Measurements from ENCODE around the gene MIA3.

Gene MIA3

DNA sequence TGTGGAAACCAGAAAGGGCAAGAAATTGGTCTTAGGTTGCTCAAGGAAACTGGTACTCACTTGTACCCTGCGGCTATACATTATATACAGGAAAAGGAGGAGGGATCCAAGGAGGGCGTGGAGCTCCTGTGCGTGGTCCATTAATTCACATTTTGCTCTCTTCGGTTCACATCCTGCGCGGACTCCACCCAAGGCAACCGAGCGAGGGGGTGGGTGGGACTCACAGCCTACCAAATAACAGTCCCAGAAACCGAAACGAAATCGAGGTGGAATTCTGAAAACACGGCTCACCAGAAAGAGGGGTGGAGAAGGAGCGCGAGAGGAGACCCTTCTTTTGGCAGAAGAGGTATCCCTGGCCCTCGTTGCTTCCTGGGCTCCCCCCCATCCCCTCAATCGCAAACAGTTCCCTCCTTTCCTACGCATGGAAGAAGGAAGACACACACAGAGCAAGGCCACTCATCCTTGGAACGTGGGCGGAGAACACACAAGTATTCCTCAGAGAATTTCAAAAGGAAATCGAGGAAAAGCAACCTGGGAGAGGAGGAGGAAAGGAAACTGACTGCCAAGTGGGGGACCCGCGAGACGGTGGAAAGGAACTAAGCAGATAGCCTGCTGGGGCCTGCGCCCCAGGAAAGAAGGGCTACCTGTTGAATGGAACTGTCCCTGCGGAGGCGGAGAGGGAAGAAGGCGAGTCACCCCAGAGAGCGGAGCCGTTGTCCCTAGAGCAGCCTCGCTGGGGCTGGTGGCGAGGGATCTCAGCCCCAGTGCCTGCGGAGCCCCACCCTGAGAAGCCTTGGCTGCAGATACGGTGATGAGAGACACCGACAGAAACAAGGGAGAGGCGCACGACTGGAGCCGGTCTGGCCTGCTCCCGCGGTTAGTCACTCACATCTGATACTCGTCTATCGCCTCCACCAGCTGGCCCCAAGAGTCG is 93.7 kb downstream of the MIA3 start:
- H3K4me3 ChIP-seq (ENCODE audit: low read length), result peak overlapping the region; percentile 99
- peak; percentile 62 for DNase-seq (ENCODE audit: low read depth, low spot score)

DNA sequence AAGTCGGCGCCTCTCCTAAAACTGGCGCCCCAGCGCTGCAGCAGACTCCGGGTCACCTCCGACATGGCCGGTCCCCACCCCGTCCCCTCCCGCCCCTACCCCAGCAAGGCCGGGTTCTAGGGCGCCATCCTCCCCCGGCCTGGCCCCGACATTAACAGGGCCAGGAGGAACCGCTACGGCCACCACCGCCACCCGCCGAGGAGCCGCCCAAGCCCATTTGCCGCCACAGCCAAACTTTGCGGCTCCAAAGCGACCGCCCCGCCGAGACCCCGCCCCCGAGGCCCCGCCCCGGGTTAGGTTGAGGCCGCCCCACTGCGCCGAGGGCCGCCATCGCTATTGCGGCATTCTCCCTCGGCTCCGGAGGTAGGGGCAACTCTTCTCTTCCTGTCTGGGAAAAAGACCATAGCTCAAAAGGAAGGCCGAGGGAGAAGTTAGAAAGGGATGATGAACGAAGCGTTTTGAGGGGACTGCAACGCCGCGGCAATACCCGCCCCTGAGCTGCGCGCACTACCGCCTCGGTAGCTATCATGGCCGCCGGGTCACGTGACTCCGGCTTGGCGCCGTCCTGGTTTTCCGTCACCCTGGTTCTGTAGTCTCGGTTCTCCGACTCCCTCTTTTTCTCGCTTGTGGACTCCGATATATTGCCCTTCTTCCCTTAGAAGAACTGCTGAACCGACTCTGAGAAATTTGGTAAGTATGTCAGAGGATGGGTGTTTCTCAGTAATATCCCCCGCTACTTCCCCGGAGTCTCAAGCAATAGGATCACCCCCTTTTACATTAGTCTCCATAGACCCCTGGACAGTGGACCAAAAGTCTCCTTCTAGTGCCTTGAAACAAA is 94.6 kb downstream of the MIA3 start, which contains the start of the genes AIDA and BROX:
TSS of gene AIDA (minus strand) at position 239 of the 838 bp plus-strand sequence. CDS start at position 65, 174 bp downstream.
TSS of gene BROX (plus strand) at position 312 of the 838 bp plus-strand sequence. CDS start 3,136 bp downstream, outside the sequence.
- H3K4me3 ChIP-seq (ENCODE audit: low read length), result peak within 1 kb of the TSS; percentile 99
- DNase-seq (ENCODE audit: low read depth, low spot score), result peak; percentile 79

DNA sequence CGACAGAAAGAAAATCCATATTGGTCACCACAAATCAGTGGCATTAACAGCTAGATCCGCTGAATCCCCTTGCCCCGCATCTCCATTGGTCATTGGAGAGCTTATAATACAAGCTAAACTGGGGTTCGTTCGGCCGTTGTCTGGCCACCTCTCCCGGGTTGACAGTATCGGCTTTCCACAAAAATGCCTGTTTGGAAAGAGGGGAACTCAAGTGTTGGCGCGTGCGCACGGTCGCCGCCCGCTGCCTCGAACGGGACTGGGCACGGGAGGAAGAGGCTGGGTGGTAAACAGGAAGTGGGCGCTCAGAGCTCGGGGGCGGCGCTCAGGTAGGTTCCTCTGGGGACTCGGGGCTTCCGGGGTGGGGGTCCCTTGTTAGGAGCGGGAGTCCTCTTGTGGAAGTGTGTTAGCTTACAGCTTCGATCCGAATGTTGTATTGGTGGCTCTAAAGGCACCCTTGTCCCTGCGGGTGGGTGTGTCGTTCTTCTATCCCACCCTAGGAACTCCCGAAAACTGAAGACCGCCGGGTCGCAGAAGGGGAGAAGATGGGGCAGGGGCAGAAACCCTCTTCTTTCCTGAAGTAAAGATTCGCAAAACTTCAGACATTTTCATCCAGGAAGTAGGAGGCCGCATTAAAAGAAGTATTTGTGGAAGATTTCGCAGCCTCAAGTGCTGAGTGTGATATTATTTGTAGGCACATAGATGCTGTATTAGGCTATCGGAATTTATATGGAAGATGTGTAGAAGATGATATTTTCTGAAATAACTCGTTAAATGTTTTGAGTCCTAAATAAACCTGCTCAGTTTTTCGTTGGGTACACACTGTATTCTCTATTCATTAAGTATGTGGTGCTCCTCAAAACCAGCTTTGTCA is 95.4 kb downstream of the MIA3 start:
- DNase-seq (ENCODE audit: low read depth, low spot score), result peak; percentile 95
- peak overlapping the region; percentile 99 for H3K4me3 ChIP-seq (ENCODE audit: low read length)

DNA sequence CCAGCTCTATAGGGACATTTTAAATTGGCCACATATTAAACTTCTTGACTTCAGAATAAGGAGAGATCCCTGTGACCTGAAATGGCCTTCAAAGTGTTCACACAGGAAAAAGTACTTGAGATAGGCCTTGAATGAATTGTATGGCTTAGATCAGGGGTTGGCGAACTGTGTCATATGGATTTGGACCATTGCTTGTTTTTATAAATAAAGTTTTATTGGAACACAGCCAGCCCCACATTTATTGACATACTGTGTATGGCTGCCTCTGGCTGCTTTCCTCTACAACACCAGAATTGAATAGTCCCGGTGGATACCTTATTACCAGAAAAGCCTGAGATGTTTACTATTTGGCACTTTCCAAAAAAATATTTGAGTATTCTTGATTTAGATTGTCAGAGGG is 98.5 kb downstream of the MIA3 start:
- DNase-seq (ENCODE audit: low read depth, low spot score), result no peak
- no peak overlapping the region for H3K4me3 ChIP-seq (ENCODE audit: low read length)
